Gastrocnemius medialis (tissue), 4 donors: ENCODE results near the gene MKNK1.

Source experiments
- POLR2A ChIP-seq, 2 donors: fragments of 450-650 bp; IDR thresholded peaks; one replicate each; pipeline ENCODE4 v1.6.1; 2017; ENCODE audit warnings: antibody characterized with exemption in 2 of 2, mild to moderate bottlenecking in 2 of 2, moderate library complexity in 2 of 2
- TF ChIP-seq, protein P1 (sequence below), 5 experiments: fragments of 450-650 bp in 3 of 5; fragments of 200-600 bp in 2 of 5; sonication (generic) in 2 of 5; IDR thresholded peaks in 4 of 5; conservative IDR thresholded peaks in 1 of 5; 1 replicate in 4 of 5; 2 replicates in 1 of 5; pipeline ENCODE4 v1.5.1; 2016 to 2019; ENCODE audit warnings: antibody characterized with exemption in 5 of 5, mild to moderate bottlenecking in 3 of 5, moderate library complexity in 3 of 5

DNA sequence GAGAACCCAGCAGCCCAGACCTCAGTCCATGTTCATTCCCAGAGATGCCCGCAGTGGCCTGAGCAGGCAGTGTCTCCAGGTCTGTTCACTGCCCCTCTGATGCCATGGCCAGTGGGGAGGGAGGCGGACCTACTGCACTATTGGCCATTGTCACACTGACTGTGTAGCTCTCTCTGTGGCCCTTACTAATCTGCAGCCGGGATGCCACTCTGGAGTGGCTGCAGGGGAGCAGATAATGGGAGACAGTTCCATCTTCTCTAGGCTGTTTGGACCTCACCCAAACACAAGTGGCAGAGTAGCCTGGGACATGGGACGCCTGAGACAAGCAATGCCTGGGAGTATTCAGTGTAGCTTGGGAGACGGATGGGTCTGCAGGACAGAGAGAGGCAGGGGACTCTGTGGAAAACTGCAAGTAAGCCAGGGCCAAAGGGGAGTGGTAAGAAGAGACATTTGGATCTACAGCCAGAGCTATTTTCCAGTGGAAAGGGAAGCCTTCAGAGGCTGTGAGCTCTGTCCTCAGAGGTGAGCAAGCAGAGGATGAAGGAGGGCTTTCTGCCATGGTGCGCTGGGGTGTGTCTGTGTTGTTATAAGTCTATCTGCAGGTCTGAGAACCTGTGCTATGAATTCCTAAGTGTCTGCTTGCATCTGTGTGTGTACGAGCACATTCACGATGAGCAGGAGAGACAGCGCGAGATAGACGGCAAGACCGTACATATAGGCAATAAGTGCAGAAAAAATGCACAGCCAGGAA, 87.7 kb downstream of the MKNK1 start:
- TF ChIP-seq, protein P1, sequence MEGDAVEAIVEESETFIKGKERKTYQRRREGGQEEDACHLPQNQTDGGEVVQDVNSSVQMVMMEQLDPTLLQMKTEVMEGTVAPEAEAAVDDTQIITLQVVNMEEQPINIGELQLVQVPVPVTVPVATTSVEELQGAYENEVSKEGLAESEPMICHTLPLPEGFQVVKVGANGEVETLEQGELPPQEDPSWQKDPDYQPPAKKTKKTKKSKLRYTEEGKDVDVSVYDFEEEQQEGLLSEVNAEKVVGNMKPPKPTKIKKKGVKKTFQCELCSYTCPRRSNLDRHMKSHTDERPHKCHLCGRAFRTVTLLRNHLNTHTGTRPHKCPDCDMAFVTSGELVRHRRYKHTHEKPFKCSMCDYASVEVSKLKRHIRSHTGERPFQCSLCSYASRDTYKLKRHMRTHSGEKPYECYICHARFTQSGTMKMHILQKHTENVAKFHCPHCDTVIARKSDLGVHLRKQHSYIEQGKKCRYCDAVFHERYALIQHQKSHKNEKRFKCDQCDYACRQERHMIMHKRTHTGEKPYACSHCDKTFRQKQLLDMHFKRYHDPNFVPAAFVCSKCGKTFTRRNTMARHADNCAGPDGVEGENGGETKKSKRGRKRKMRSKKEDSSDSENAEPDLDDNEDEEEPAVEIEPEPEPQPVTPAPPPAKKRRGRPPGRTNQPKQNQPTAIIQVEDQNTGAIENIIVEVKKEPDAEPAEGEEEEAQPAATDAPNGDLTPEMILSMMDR (IDR thresholded peaks at IDR 0.05 in 4 of 5, conservative IDR thresholded peaks at IDR 0.05 in 1 of 5) = no peak
- TF ChIP-seq POLR2A (IDR thresholded peaks at IDR 0.05) = no peak
